HG03520 (cell line): ENCODE results near the gene GREM2.

Source experiments
- ATAC-seq: cut with Tn5 transposase; IDR thresholded peaks from one replicate; pipeline ENCODE4 v1.9.1; 2021; ENCODE audit warnings: mild to moderate bottlenecking, moderate library complexity; ENCODE audit not compliant: unreplicated experiment

The GREM2 gene

DNA sequence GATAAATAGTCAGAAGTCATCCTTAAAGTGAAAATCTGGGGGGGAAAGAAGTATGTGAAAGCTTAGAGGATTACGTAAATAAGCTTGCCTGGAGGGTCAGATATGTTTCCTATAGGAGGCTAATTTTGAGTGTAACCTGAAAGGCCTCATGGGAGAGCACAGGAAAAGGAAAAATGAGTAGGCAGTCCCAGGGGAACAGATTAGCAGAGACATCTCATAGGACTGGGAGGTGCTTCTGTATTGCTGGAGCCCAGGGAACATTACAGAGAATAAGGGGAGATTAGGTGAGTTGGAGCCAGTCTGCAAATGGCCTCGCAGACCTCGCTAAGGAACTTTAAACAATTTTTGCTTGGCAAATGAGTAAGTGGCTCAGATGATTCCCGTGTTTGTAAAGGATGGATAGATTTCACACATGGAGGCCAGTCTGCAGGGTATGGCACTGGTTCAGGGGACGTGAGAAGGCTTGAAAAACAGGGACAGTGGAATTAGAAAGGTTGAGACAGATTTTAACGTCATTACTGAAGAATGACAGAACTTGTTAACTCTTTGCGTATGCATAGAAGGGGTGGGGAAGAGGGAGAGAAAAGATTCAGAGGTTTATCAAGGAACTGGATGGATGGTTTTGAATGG lies 149.1 kb downstream of the GREM2 start:
- ATAC-seq: no peak

DNA sequence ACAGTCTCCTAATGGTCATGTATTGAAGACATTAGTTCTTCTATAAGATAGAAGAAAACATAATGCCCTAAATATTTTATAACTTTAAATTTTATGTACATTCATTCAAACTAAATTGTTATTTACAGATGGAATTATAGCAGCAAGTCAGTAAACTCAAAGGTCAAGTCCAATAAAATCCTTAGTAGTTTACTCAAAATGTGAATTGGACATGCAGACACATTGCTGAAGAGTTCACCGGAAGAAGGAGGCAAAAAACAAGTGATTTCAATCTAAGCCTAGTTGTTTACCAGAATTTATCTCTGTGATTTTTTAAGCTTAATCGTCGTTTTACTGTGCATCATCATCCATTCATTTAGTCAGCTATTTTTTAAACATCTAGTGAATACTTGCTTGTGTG lies 149.7 kb downstream of the GREM2 start:
- no peak for ATAC-seq

DNA sequence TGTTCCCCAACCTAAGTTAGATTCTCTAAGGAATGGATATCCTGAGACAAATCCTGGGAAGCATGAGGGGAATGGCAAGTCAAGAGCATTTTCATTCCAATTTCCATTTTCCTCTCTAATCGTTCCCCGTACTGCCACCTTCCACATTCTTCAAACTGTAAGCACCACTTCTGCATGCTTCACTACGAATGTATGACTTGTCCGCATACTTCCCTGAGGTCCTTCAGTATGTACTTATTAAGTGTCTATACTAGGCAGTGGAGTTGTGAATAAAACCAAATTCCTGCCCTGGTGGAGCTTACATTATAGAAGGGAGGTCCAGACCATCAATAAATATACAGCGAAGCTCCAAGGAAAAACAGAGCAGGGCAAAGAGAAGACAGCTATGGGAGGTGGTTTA lies 154.8 kb downstream of the GREM2 start:
- no peak for ATAC-seq

DNA sequence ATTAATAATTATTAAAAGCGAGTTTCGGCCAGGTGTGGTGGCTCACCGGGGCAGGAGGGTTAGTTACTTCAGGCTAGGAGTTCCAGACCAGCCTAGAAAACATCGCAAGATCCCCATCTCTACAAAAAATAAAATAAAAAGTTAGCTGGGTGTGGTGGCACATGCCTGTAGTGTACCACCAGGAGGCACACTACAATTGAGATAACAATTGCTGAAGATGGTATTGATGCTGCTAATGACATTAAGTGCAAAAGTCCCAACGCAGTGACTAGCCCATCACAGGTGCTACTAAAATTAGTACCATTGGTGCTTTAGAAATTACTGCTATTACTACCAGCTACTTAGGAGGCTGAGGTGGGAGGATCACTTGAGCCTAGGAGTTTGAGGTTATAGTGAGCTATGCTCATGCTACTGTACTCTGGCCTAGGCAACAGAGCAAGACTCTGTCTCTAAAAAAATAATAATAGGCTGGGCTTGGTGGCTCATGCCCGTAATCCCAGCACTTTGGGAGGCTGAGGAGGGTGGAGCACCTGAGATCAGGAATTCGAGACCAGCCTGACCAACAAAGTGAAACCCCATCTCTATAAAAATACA lies 156.6 kb downstream of the GREM2 start:
- no peak for ATAC-seq

DNA sequence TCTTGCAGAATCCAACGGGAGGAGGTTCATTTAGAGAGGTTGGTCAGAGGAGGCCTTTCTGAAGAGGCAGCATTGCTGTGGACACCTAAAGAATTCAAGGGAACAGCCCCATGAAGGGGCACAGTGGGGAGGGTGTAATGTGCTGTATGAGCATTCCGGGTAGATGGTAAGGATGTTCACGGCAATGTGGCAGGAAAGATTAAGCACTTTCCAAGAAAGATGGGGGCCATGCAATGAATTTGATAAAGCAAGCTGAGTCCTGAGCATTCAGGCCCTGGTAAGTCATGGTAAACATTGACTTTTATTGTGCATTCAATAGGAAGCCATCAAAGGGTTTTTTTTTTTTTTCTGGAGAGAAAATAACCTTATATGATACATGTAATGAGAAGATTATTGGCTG lies 166.6 kb downstream of the GREM2 start:
- ATAC-seq: no peak

DNA sequence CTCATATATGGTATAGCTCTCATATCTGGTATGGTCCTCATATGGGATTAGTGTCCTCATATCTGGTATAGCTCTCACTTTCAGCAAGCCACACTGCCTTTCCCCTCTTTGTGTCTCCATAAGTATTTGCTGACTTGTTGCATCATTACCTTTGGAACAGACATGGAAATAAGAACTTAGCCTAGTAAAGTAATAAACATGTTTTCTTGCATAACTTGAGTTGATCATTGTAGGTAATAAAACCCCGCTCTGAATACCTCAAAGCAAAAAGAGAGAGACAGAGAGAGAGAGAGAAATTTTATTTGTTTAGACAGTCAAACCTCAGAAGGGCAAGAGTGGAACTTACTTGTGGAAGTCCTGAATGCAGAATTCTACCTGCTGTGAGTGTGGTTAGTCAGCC lies 170.3 kb downstream of the GREM2 start:
- ATAC-seq: no peak
